Neural cell (in vitro differentiated cells): ENCODE results near the gene UBP1.
"Not testable (repeated sequence)": the region's sequence is repeated elsewhere in the genome, so short reads cannot be mapped to it uniquely, and the experiment has no call there.

Experiments used
- CTCF ChIP-seq: fragments of 450-650 bp; IDR thresholded peaks from 2 replicates; pipeline ENCODE4 v1.5.1; 2014; ENCODE audit warnings: antibody characterized with exemption, mild to moderate bottlenecking, moderate library complexity; ENCODE audit not compliant: poor library complexity, severe bottlenecking
- EP300 ChIP-seq: fragments of 450-650 bp; conservative IDR thresholded peaks from 2 replicates; pipeline ENCODE4 v1.6.1; 2014; ENCODE audit warnings: antibody characterized with exemption, mild to moderate bottlenecking, moderate library complexity; ENCODE audit not compliant: poor library complexity, severe bottlenecking
- EZH2 ChIP-seq: fragments of 200-600, 300-800 bp; shearing (Covaris generic), sonication (generic); IDR thresholded peaks from 2 replicates; pipeline ENCODE4 v1.6.1; 2014; ENCODE audit warnings: antibody characterized with exemption, low read length, borderline replicate concordance, mild to moderate bottlenecking; ENCODE audit not compliant: insufficient read depth, poor library complexity, severe bottlenecking
- MXI1 ChIP-seq: fragments of 450-650 bp; conservative IDR thresholded peaks from 2 replicates; pipeline ENCODE4 v1.6.1; 2014; ENCODE audit warnings: antibody characterized with exemption, mild to moderate bottlenecking; ENCODE audit not compliant: poor library complexity, severe bottlenecking
- POLR2AphosphoS5 ChIP-seq: IDR thresholded peaks from 2 replicates; pipeline ENCODE4 v1.6.1; 2012
- RAD21 ChIP-seq: fragments of 450-650 bp; conservative IDR thresholded peaks from 2 replicates; pipeline ENCODE4 v1.6.1; 2014; ENCODE audit warnings: antibody characterized with exemption, mild to moderate bottlenecking, moderate library complexity
- SMC3 ChIP-seq: fragments of 450-650 bp; conservative IDR thresholded peaks from 2 replicates; pipeline ENCODE4 v1.6.1; 2014; ENCODE audit warnings: antibody characterized with exemption, mild to moderate bottlenecking, moderate library complexity; ENCODE audit not compliant: poor library complexity
- TAF1 ChIP-seq: IDR thresholded peaks from 2 replicates; pipeline ENCODE4 v1.6.1; 2012; ENCODE audit warnings: low read depth

DNA sequence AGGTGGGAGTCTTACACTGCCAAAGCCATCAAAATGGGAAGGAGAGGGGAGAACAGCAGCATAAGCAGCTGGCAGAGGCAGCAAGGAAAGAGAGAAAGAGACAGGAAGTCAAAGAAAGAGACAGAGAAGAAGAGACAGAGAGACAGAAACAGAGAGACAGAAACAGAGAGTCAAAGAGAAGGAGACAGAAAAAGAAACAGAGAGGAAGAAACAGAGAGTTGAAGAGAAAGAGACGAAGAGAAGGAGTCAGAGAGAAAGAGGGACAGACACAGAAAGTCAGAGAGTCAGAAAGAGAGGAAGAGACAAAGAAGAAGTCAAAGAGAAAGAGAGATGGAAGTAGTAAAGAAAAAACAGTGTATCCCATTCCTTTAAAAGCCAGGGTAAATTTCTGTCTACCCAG, 11.8 kb upstream of the UBP1 start:
- not testable (repeated sequence) for TF ChIP-seq EZH2, CTCF, MXI1, SMC3, EP300, POLR2AphosphoS5, TAF1, RAD21
